CD14-positive monocyte (primary cell): Measurements from ENCODE around the gene MCCD1. TPM values are rescaled to one million over a fixed set of nuclear protein-coding genes. Genes with fewer than 3 reads are reported as not detected.

Experiments
- DNase-seq, 3 donors: peaks; one replicate each; pipeline ENCODE4 v3.0.0-alpha.2; 2011 to 2022
- H2AFZ ChIP-seq: 2 replicates; pipeline ENCODE4 v1.6.0; 2012; ENCODE audit warnings: mild to moderate bottlenecking, low read depth, low read length, inconsistent platforms; ENCODE audit not compliant: insufficient read depth, poor library complexity, severe bottlenecking
- H3K27ac ChIP-seq, 2 donors: 1 replicate in 1 of 2; 2 replicates in 1 of 2; pipeline ENCODE4 v1.5.1; 2012 to 2013; ENCODE audit warnings: low read length in 2 of 2, control low read depth in 1 of 2, inconsistent platforms in 1 of 2, low read depth in 1 of 2, mild to moderate bottlenecking in 1 of 2
- H3K27me3 ChIP-seq, 2 donors: one replicate each; pipeline versions ENCODE4 v1.6.0 to v1.6.1; 2011 to 2013; ENCODE audit warnings: low read length in 2 of 2; ENCODE audit not compliant: control insufficient read depth in 2 of 2, insufficient read depth in 2 of 2
- H3K36me3 ChIP-seq, 2 donors: replicated peaks in 1 of 2; 1 replicate in 1 of 2; 2 replicates in 1 of 2; pipeline versions ENCODE4 v1.5.1 to v1.6.1; 2012 to 2013; ENCODE audit warnings: low read length in 2 of 2, control low read depth in 1 of 2, inconsistent platforms in 1 of 2, mild to moderate bottlenecking in 1 of 2; ENCODE audit not compliant: insufficient read depth in 2 of 2, control insufficient read depth in 1 of 2
- H3K4me1 ChIP-seq, 2 donors: 1 replicate in 1 of 2; 2 replicates in 1 of 2; pipeline versions ENCODE4 v1.5.1 to v1.6.1; 2012 to 2013; ENCODE audit warnings: low read length in 2 of 2, control low read depth in 1 of 2, inconsistent platforms in 1 of 2, mild to moderate bottlenecking in 1 of 2, moderate library complexity in 1 of 2; ENCODE audit not compliant: insufficient read depth in 2 of 2, control insufficient read depth in 1 of 2
- H3K4me2 ChIP-seq: replicated peaks from 2 replicates; pipeline ENCODE3; 2012; ENCODE audit warnings: low read length, moderate library complexity, mild to moderate bottlenecking; ENCODE audit not compliant: poor library complexity, severe bottlenecking; ENCODE audit errors: extremely low read depth
- H3K4me3 ChIP-seq, 3 experiments: fragments of 200-600 bp in 1 of 3; sonication (generic) in 1 of 3; replicated peaks in 1 of 3; 1 replicate in 2 of 3; 2 replicates in 1 of 3; pipeline ENCODE4 v1.5.1; 2011 to 2013; ENCODE audit warnings: low read length in 3 of 3, mild to moderate bottlenecking in 3 of 3, control low read depth in 2 of 3, low read depth in 2 of 3, inconsistent platforms in 1 of 3, moderate library complexity in 1 of 3
- H3K79me2 ChIP-seq: 2 replicates; pipeline ENCODE4 v1.6.0; 2012; ENCODE audit warnings: mild to moderate bottlenecking, control low read depth, inconsistent platforms, low read length, moderate library complexity; ENCODE audit not compliant: insufficient read depth
- H3K9ac ChIP-seq: 2 replicates; pipeline ENCODE4 v1.6.0; 2017; ENCODE audit warnings: low read length, mild to moderate bottlenecking; ENCODE audit not compliant: insufficient read depth, poor library complexity, severe bottlenecking
- H3K9me3 ChIP-seq, 2 donors: replicated peaks in 1 of 2; 1 replicate in 1 of 2; 2 replicates in 1 of 2; pipeline versions ENCODE4 v1.5.1 to v1.6.1; 2012 to 2013; ENCODE audit warnings: low read length in 2 of 2, control low read depth in 1 of 2; ENCODE audit not compliant: control insufficient read depth in 1 of 2, insufficient read depth in 1 of 2
- H4K20me1 ChIP-seq: 2 replicates; pipeline ENCODE4 v1.6.0; 2012; ENCODE audit warnings: mild to moderate bottlenecking, low read length, control low read depth, moderate library complexity; ENCODE audit not compliant: insufficient read depth
- H3K27ac Mint-ChIP-seq, 7 donors: one replicate each; pipeline ENCODE4 v1.8.0; 2020; ENCODE audit warnings: mild to moderate bottlenecking in 7 of 7, mixed read lengths in 7 of 7, moderate library complexity in 6 of 7, inconsistent platforms in 2 of 7
- H3K27me3 Mint-ChIP-seq, 3 donors: one replicate each; pipeline ENCODE4 v1.8.0; 2021 to 2022; ENCODE audit warnings: low read depth in 3 of 3, mild to moderate bottlenecking in 3 of 3, mixed read lengths in 3 of 3, moderate library complexity in 3 of 3, inconsistent platforms in 1 of 3
- H3K36me3 Mint-ChIP-seq, 2 donors: one replicate each; pipeline ENCODE4 v1.8.0; 2020; ENCODE audit warnings: mixed read lengths in 2 of 2, inconsistent platforms in 1 of 2, mild to moderate bottlenecking in 1 of 2
- H3K4me1 Mint-ChIP-seq: one replicate; pipeline ENCODE4 v1.8.0; 2020; ENCODE audit warnings: mild to moderate bottlenecking, mixed read lengths
- H3K4me3 Mint-ChIP-seq, 2 donors: one replicate each; pipeline ENCODE4 v1.8.0; 2020; ENCODE audit warnings: mild to moderate bottlenecking in 2 of 2, mixed read lengths in 2 of 2, moderate library complexity in 1 of 2
- H3K9me3 Mint-ChIP-seq, 7 donors: one replicate each; pipeline ENCODE4 v1.8.0; 2020 to 2022; ENCODE audit warnings: mixed read lengths in 7 of 7, mild to moderate bottlenecking in 6 of 7, moderate library complexity in 6 of 7, inconsistent platforms in 2 of 7
- WGBS: methylation state at CpG from one replicate; pipeline ENCODE4 v1.1.5; 2013; ENCODE audit warnings: missing lambda C conversion rate; ENCODE audit not compliant: insufficient coverage; 5-methylcytosine and 5-hydroxymethylcytosine counted together
- intact Hi-C, 2 donors: fragments of 100-400 bp; cut with micrococcal nuclease; formaldehyde crosslinking; loops; one replicate each; pipeline versions ENCODE4 v1.15.0 to v1.15.1; 2023
- polyA plus RNA-seq, 3 donors: library from polyadenylated mRNA; depleted of rRNA in 1 of 3; unstranded in 2 of 3; stranded (reverse) in 1 of 3; fragments of 300-500 nt in 2 of 3; fragments of >200 nt in 1 of 3; fragmentation: Illumina TruSeq in 2 of 3; gene quantifications; 1 replicate in 2 of 3; 2 replicates in 1 of 3; pipeline ENCODE4 v1.2.3, GENCODE V29; 2012 to 2021
- TF ChIP-seq, protein P1 (sequence below): fragments of 200-600 bp; IDR thresholded peaks from one replicate; pipeline ENCODE4 v1.8.0; 2022; ENCODE audit warnings: antibody characterized with exemption, mild to moderate bottlenecking

Gene MCCD1
- polyA plus RNA-seq, 3 donors: not detected

DNA sequence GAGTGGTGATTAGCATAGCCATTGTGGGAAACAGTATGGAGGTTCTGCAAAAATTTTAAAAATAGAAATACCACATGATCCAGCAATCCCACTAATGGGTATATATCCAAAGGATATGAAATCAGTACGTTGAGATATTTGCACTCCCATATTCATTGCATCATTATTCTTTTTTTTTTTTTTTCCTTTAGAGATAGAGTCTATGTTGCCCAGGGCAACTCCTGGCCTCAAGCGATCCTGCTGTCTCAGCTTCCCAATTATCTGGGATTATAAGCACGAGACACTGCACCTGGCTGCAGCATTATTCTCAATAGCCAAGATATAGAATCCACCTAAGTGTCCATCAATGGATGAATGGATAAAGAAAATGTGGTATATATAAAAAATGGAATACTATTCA lies 6.9 kb upstream of the MCCD1 start:
- Mint-ChIP-seq H3K4me1 (peaks cover 12% of the 10 kb centered on the region), H3K27me3 (peaks cover 0 to 11% (median 4%) of the 10 kb centered on the region in 3 donors), H3K27ac (no peak overlapping the region), H3K9me3 (peaks cover 0 to 3% (median 0%) of the 10 kb centered on the region in 7 donors), H3K36me3 (peaks cover 0 to 2% of the 10 kb centered on the region in 2 donors), H3K4me3 (no peak overlapping the region)
- TF ChIP-seq, protein P1, sequence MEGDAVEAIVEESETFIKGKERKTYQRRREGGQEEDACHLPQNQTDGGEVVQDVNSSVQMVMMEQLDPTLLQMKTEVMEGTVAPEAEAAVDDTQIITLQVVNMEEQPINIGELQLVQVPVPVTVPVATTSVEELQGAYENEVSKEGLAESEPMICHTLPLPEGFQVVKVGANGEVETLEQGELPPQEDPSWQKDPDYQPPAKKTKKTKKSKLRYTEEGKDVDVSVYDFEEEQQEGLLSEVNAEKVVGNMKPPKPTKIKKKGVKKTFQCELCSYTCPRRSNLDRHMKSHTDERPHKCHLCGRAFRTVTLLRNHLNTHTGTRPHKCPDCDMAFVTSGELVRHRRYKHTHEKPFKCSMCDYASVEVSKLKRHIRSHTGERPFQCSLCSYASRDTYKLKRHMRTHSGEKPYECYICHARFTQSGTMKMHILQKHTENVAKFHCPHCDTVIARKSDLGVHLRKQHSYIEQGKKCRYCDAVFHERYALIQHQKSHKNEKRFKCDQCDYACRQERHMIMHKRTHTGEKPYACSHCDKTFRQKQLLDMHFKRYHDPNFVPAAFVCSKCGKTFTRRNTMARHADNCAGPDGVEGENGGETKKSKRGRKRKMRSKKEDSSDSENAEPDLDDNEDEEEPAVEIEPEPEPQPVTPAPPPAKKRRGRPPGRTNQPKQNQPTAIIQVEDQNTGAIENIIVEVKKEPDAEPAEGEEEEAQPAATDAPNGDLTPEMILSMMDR: no peak
- DNase-seq: no peak
- H3K9me3 ChIP-seq: no peaks in the 10 kb centered on the region
- H3K9ac ChIP-seq: no peak overlapping the region
- no peaks in the 10 kb centered on the region for H3K27me3 ChIP-seq
- intact Hi-C loops: no loop called here
- H2AFZ ChIP-seq: no peak overlapping the region
- no peaks in the 10 kb centered on the region for H3K36me3 ChIP-seq
- peaks cover 6% of the 10 kb centered on the region in 2 donors for H3K4me1 ChIP-seq
- H3K79me2 ChIP-seq: no peaks in the 10 kb centered on the region
- H3K4me3 ChIP-seq: no peak overlapping the region
- WGBS: no CpG with 5 or more reads among the region's 3 CpGs
- H3K4me2 ChIP-seq: no peak overlapping the region
- no peaks in the 10 kb centered on the region for H4K20me1 ChIP-seq
- no peak overlapping the region for H3K27ac ChIP-seq

DNA sequence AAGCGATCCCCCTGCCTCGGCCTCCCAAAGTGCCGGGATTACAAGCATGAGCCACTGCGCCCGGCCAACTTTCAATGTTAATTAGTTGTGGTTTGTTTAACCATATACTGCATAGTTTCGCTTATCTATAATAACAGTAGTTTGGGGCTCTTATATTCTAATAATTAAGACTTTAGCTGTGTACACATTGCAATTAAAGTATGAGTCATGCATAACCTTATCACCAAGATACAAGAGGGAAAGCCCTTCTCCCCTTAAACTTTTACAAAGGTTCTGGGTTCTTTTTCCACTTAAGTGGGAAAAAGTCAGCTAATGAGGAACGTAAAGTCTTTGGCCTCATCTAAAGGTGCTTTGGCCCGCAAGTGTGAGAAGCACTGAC lies 3.2 kb upstream of the MCCD1 start:
- no peaks in the 10 kb centered on the region for H3K9me3 ChIP-seq
- no peaks in the 10 kb centered on the region for H3K79me2 ChIP-seq
- WGBS: 100% methylated on average over 2 of the region's 8 CpGs
- no peak overlapping the region for H3K27ac ChIP-seq
- DNase-seq: no peak
- TF ChIP-seq, protein P1: no peak
- peaks cover 12 to 14% of the 10 kb centered on the region in 2 donors for H3K36me3 ChIP-seq
- intact Hi-C loops: no loop called here
- H3K4me3 ChIP-seq: no peak overlapping the region
- H3K9ac ChIP-seq: no peak overlapping the region
- Mint-ChIP-seq H3K27me3 (peaks cover 2 to 6% (median 3%) of the 10 kb centered on the region in 3 donors), H3K4me1 (peaks cover 3% of the 10 kb centered on the region), H3K4me3 (no peak overlapping the region), H3K36me3 (peaks cover 14 to 15% of the 10 kb centered on the region in 2 donors), H3K27ac (no peak overlapping the region), H3K9me3 (no peaks in the 10 kb centered on the region)
- H3K4me2 ChIP-seq: no peak overlapping the region
- no peak overlapping the region for H2AFZ ChIP-seq
- H3K4me1 ChIP-seq: no peaks in the 10 kb centered on the region
- peaks cover 25% of the 10 kb centered on the region for H4K20me1 ChIP-seq
- no peaks in the 10 kb centered on the region for H3K27me3 ChIP-seq
